SW480 (cell line): Measurements from ENCODE around the gene ZNF536.

Experiments
- DNase-seq: peaks from one replicate; pipeline ENCODE4 v3.0.0-alpha.2; 2016; ENCODE audit warnings: low spot score

Gene ZNF536

DNA sequence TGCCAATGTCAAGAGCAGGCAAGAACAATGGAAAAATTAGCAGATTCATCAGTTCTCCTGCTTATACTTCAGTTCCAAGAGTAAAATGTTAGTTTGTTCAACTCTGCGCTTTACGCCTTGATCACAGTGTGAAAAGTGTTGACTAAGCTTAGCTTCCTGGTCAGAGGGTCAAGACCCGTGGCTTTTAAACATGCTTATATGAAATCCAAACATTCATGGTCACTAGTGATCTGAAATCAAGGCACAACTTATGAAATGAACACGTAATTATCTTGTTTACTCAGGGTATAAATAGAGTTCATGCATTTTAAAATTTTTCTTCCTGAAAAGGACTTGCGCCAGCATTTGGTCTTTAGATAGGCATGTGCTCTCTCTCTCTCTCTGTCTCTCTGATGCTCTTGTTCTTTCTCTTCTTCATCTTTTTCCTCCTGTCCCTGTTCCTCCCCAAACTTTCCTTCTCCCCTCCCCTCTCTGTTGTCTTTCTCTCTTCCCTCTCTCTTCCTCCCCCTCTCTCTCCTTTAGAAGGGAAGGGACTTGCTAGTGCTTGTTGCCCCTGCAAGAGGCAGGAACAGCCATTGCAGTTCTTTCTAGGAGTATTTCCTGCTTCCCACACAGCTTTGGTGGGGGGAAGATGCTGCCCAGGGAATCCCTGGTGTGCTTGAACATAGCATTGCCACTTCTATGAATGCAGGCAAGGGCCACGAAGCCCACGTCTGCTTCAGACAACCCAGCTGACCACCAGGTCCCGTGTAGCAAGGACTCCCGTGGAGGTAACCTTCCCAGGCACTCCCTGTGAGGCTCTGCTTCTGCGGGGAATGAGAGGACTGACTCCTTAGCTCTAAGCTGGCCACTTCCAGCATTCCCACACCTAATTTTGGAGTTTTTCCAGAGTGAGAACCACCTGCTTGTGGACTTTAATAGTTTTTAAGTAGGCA, 7.1 kb upstream of the ZNF536 start:
- no peak for DNase-seq

DNA sequence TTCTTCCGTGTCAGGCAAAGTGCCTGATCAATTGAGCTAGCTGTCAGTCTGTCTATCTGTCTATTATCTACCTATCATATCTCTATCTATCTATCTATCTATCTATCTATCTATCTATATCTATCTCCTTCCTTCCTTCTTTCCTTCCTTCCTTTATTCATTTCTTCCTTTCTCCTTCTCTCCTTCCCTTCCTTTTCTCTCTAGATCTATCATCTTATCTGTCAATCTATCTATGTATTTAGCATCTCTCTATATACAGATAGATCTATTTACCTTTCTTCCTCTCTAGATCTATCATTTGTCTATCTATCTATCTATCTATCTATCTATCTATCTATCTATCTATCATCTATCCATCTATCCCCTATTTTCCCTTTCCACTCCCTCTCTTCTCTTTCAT, 5.9 kb upstream of the ZNF536 start:
- no peak for DNase-seq

DNA sequence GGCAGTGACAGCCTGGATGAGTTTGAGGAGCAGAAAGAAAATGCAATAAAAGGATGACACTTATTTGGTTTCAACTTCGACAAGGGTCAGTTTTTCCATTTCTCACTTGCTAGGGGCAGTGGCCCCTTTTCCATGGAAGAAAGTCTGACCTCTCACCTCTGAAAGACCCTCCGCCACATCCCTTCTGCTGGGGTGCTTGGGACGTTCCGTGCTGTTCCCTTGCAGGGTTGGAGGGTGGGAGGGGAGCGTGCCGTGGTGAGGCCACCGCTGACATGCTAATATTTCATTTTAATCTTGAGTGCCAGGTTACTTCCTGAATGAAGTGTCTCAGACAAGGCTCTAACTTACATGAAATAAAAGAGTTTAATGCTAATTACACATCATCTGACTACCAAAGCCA, 5.2 kb upstream of the ZNF536 start:
- DNase-seq, result no peak

DNA sequence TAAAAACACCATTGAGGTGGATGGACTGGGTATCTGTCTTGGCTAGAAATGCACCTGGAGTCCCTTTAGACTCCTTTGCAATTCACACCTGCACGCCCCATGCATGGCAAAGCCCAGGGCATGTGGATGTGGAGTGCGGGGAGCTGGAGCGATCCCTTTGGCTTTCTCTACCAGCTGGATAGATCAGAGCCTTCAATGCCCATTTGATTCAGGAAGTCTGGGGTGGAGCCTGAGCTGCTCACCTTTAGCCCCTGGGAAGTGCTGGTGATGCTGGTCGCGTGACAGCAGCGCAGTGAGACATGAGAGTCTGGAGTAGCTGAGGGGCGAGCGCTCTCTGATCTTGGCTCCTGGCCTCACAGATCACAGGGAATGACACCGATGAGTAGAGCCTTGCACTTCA, 4.8 kb upstream of the ZNF536 start:
- DNase-seq, result no peak

- DNase-seq, result no peak
Observed at GRCh38 chr19:30369833-30370232, 2.4 kb upstream of the ZNF536 start.

- no peak for DNase-seq
Observed at GRCh38 chr19:30371161-30371836, 885 bp upstream of the ZNF536 start.

GRCh38 chr19:30373593-30373992, 1.4 kb downstream of the ZNF536 start:
- DNase-seq, result no peak

DNA sequence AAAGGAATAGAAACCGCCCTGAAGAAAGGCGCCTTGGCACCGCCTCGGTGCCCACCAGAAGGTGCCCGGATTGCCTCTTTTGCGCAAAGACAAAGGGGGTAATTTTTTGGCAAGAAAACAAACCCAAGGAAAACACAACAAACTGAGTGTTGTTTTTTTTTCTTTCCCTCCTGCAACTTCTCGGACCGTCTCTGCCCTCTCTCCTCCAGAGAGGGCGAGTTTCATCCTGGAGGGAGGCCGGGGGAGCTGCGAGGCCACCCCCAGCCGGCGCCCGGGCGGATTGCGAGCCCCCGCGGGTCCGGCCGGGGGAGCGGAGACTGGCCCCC, 2.3 kb downstream of the ZNF536 start:
- DNase-seq, result no peak

GRCh38 chr19:30374865-30375552, 2.8 kb downstream of the ZNF536 start:
- DNase-seq, result no peak

- no peak for DNase-seq
Observed at GRCh38 chr19:30375553-30376031, 3.4 kb downstream of the ZNF536 start.

GRCh38 chr19:30376272-30376671, 4.1 kb downstream of the ZNF536 start:
- DNase-seq, result no peak

- no peak for DNase-seq
Observed at GRCh38 chr19:30376826-30377425, 4.7 kb downstream of the ZNF536 start.

DNA sequence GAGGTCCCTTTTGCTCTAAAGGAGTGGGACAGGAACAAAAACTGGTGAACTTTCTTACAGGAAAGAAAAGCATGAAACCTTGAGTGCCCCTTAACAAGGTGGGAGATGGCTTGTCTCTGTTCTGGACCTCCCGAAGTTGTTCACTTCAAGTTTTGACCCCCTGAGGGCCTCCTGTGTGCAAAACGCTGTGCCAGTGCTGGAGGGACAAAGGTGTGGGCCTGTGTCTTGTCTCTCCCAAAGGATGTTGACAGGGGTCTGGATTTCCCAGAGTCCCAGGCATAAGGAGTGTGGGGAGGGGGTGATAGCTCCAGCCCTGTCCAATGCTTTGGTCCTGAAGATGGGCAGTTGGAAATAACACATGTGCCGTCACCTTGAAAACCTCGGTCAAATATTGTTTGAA, 6.5 kb downstream of the ZNF536 start:
- DNase-seq, result no peak

DNA sequence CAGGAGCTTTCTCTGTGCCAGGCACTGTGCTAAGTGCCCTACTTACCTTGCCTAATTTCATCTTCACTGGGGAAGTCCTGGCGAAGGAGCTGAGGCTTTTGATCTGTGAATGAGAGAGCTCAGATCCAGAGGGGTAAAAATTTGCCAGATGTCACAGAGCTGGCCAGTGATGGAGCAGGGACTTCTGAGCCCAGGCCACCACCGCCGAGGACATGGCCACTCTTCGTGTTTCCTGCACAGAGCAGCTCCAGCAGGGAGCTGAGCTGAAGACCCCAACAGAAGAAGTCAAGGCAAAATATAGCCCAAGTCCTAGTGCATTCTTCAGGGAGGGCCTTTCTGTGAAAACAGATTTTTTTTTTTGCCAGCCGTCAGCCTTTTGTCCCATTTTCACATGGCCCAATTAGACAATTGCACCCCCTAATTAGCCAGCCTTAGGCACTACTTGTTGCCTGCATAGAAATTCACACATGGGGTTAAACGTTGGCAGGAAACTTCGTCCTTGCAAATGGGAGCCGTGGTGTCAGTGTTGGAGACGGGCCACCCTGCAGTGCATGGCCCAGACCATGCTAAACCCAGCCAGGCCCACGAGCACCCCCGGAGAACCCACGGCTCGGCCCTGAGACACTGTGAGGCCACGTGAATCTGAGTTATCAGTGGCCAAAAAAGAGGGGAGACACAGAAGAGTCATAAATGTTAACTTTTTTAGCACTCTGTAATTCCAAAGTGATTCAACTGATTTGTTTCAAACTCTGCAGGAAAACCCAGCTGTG, 7.8 kb downstream of the ZNF536 start:
- DNase-seq, result no peak

- no peak for DNase-seq
Observed at GRCh38 chr19:30381366-30381765, 9.2 kb downstream of the ZNF536 start.

DNA sequence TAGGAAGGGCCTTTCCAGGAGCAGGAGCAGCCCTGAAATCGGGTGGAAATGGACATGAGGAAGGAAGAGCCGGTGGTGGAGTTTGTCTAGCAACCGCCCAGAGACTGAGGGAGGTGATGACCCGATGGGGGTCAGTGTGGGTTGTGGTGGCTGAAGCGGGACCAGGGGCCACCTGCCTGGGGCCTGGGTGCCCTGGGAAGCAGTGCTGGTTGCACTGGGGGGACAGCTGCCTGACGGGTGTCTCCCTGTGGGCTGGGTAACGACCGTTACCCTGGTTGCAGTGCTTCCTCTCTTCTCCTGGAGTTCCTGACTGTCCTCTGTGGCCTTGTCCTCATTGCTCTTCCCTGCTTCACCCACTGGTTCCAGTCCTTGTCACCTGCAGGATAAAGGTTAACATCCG, 13.0 kb downstream of the ZNF536 start:
- no peak for DNase-seq

DNA sequence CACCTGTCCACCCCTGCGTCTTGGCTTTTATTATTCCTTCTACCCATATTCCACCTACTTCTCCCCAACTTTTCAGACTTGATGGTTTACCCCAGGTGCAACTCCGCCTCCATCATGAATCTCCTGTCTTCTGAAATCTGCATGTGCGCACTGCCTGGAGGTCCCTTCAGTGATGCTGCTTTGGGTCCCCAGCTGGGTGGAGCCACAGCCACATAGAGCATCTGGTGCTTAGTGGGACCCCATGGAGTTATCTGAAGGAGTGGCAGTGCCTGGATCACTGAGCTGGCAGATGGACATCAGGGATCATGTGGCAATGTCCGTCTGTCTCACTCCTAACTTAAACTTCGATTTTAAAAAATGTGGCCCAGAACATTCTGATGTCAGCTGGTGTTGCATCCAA, 13.5 kb downstream of the ZNF536 start:
- no peak for DNase-seq

GRCh38 chr19:30386551-30387143, 14.5 kb downstream of the ZNF536 start:
- no peak for DNase-seq

GRCh38 chr19:30387311-30388115, 15.3 kb downstream of the ZNF536 start:
- no peak for DNase-seq

GRCh38 chr19:30388327-30388726, 16.1 kb downstream of the ZNF536 start:
- DNase-seq, result no peak
